Measurements from ENCODE around the gene C1R.
A peak's percentile ranks its signal among the peaks of the same experiment; 100 is the strongest.

The C1R gene

DNA sequence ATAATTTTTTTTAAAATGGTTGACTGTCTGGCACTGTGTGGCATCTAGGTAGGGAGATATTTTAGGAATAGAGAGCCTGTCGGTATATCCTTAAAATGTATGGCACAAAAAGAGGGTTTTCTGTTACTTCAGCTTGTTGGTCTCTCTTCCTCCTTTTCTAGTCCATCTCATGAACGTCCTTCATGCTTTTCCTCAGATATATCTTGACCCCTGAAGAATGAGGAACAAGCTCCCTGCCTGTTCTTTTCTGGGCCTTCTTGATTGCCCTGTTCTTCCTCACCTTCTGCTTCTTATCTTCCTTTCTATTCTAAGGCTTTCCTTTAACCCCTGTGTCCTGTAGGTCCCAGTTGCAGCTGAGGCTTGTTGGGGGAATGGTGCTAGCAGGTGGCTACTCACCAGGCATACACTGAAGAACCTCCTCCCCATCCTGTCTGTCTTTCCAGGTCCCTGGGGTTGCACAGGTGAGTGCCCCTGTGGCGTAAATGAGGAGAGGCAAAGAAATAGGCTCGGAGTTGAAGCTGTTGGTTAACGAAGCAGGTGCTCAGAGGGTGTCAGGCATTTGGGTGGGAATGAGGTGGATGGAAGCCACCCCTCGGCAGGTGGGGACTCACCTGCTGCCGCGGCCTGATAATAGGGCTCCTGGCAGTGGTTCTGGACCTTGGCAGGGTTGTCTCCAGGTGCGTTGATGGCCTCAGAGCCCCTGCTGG is 7.2 kb upstream of the C1R start:
- H3K4me1 Mint-ChIP-seq: peaks cover 24% of the 10 kb centered on the region
- TF ChIP-seq, protein P1, sequence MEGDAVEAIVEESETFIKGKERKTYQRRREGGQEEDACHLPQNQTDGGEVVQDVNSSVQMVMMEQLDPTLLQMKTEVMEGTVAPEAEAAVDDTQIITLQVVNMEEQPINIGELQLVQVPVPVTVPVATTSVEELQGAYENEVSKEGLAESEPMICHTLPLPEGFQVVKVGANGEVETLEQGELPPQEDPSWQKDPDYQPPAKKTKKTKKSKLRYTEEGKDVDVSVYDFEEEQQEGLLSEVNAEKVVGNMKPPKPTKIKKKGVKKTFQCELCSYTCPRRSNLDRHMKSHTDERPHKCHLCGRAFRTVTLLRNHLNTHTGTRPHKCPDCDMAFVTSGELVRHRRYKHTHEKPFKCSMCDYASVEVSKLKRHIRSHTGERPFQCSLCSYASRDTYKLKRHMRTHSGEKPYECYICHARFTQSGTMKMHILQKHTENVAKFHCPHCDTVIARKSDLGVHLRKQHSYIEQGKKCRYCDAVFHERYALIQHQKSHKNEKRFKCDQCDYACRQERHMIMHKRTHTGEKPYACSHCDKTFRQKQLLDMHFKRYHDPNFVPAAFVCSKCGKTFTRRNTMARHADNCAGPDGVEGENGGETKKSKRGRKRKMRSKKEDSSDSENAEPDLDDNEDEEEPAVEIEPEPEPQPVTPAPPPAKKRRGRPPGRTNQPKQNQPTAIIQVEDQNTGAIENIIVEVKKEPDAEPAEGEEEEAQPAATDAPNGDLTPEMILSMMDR (IDR thresholded peaks at IDR 0.05): no peak
- H3K9me3 Mint-ChIP-seq: no peaks in the 10 kb centered on the region
- H3K4me3 Mint-ChIP-seq: no peak overlapping the region
- H3K27me3 Mint-ChIP-seq (ENCODE audit: low read depth, poor library complexity): peaks cover 4% of the 10 kb centered on the region
- DNase-seq: no peak
- no peak overlapping the region for H3K27ac Mint-ChIP-seq
- peaks cover 40% of the 10 kb centered on the region for H3K36me3 Mint-ChIP-seq (ENCODE audit: low read depth)

DNA sequence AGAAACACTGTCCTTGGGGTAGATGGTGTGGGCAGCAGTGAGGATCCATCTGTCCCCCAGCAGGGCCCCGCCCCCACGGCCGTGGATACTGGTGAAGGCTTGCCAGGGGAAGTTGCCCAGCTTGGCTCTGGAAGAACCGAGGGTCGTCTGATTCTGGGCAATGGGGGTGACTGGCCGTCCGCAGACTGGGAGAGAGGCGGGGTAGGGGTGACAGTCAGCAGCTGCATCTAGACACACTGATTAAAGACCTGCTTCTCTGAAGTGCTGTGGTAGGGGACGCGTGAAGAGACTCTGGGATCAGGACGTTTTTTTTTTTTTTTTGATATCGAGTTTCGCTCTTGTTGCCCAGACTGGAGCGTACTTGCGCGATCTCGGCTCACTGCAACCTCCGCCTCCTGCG is 4.7 kb upstream of the C1R start:
- no peak overlapping the region for H3K4me3 Mint-ChIP-seq
- DNase-seq: no peak
- no peaks in the 10 kb centered on the region for H3K9me3 Mint-ChIP-seq
- peaks cover 22% of the 10 kb centered on the region for H3K36me3 Mint-ChIP-seq (ENCODE audit: low read depth)
- TF ChIP-seq, protein P1 (IDR thresholded peaks at IDR 0.05): no peak
- H3K27ac Mint-ChIP-seq: peak overlapping the region; percentile 66
- H3K27me3 Mint-ChIP-seq (ENCODE audit: low read depth, poor library complexity): peaks cover 8% of the 10 kb centered on the region
- H3K4me1 Mint-ChIP-seq: peaks cover 25% of the 10 kb centered on the region

DNA sequence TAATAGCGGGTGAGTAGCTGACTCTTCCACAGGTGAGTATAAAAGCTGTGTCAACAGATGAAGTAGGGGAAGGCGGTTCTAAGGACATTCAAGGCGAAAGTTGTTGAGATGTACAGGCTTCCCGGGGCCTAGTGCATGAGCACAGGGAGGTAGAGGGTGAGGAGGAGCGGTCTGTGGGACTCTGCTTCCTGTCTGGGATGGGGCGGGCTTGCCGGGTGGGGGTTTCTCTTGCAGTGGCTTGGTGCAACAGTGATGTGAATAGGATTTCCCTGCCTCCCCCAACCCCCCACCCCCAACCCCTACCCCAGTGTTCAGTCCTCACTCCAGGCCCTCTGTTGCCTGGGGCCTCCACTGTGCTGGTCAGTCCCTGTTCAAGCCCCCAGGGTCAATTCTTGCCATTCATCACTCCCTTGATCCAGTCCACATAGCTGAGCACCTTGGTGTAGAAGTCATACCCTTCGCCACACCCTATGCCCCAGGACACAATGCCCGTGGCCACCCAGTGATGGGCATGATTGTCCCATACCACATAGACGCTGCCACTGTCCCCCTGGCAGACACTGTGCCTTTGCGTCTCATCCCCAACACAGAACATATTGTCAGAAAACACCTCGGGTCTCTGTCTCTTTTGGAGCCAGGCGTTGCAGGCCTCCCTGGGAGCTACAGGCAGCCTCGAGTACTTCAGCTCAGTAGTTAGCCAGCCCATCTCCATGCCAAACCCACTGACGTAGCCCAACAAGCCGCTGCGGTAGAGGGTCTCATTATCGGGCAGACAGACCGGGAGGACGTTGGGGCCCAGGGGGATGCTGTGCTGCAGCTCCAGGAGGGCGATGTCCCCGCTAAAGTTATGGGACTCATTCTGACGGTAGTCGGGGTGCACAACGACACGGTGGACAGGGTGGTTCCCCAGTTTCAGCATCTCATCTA is 4.0 kb upstream of the C1R start:
- no peaks in the 10 kb centered on the region for H3K9me3 Mint-ChIP-seq
- H3K4me1 Mint-ChIP-seq: peaks cover 31% of the 10 kb centered on the region
- H3K4me3 Mint-ChIP-seq: no peak overlapping the region
- H3K27me3 Mint-ChIP-seq (ENCODE audit: low read depth, poor library complexity): peaks cover 8% of the 10 kb centered on the region
- DNase-seq: no peak
- TF ChIP-seq, protein P1 (IDR thresholded peaks at IDR 0.05): no peak
- H3K27ac Mint-ChIP-seq: peak overlapping the region; percentile 66
- peaks cover 22% of the 10 kb centered on the region for H3K36me3 Mint-ChIP-seq (ENCODE audit: low read depth)

DNA sequence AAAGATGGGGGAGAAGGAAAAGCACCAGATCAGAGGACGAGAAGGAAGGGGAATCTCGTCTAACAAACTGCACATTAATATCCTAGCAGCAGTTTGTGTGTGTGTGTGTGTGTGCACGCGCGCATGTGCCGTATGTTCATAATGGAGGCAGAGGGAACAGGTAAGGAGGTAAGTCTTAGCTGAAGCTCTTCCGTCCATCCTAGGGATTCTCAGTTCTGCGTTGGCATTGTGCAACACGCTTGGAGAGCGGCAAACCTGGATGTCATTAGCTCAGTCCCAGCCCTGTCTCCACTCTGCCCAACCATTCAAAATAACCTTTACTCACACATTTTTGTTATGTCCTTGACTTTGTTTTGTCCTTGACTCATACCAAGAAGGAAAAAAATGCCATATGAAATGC is 1.6 kb upstream of the C1R start:
- Mint-ChIP-seq H3K27me3 (ENCODE audit: low read depth, poor library complexity) (peaks cover 11% of the 10 kb centered on the region), H3K4me1 (peaks cover 43% of the 10 kb centered on the region), H3K9me3 (no peaks in the 10 kb centered on the region), H3K36me3 (ENCODE audit: low read depth) (peaks cover 15% of the 10 kb centered on the region), H3K27ac (no peak overlapping the region), H3K4me3 (no peak overlapping the region)
- TF ChIP-seq, protein P1 (IDR thresholded peaks at IDR 0.05): no peak
- DNase-seq: no peak

DNA sequence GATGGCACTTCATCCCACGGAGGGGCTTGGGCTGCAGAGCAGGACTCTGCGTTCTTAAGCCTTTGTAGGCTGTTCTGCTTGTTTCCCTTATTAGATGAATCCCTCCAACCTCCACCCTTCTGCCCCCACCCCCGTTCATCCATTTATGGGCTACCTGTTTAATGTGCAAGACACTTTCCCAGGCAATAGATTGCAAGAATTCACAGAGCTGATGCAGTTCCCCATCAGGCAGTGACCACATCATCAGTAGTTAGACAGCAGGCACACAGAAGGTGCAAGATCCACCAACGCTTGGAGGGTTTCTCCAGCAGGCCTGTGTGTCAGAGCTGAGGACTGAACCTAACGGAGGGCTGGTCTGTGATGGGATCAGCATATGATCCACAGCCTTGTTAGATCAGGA is 1.2 kb upstream of the C1R start:
- Mint-ChIP-seq H3K36me3 (ENCODE audit: low read depth) (peaks cover 11% of the 10 kb centered on the region), H3K27ac (no peak overlapping the region), H3K4me3 (no peak overlapping the region), H3K9me3 (no peaks in the 10 kb centered on the region), H3K4me1 (peaks cover 43% of the 10 kb centered on the region), H3K27me3 (ENCODE audit: low read depth, poor library complexity) (peaks cover 15% of the 10 kb centered on the region)
- no peak for DNase-seq
- TF ChIP-seq, protein P1 (IDR thresholded peaks at IDR 0.05): no peak
